GM18498 (cell line): ENCODE data around the gene HS6ST2.

Source experiments
- ATAC-seq: cut with Tn5 transposase; IDR thresholded peaks from one replicate; pipeline ENCODE4 v1.9.1; 2021; ENCODE audit warnings: mild to moderate bottlenecking, moderate library complexity; ENCODE audit not compliant: unreplicated experiment

Gene HS6ST2

DNA sequence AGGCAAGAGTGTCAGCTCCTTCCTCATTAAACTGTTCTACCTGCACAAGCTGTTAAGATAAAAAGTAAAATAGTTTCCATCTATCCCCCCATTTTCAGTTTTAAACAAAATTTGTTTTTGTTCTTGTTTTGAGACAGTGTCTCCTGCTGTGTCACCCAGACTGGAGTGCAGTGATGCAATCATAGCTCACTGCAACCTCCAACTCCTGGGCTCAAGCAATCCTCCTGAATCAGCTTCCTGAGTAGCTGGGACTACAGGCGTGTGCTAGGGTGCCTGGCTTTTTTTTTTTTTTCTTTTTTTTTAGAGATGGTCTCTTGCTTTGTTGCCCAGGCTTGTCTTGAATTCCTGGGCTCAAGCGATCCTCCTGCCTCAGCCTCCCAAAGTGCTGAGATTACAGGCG lies 105.4 kb downstream of the HS6ST2 start:
- no peak for ATAC-seq

- ATAC-seq: no peak
Measured at GRCh38 chrX:132848296-132848970, 110.0 kb downstream of the HS6ST2 start.

GRCh38 chrX:132843363-132843762 lies 115.1 kb downstream of the HS6ST2 start:
- no peak for ATAC-seq

GRCh38 chrX:132842460-132843238 lies 115.8 kb downstream of the HS6ST2 start:
- ATAC-seq: no peak

DNA sequence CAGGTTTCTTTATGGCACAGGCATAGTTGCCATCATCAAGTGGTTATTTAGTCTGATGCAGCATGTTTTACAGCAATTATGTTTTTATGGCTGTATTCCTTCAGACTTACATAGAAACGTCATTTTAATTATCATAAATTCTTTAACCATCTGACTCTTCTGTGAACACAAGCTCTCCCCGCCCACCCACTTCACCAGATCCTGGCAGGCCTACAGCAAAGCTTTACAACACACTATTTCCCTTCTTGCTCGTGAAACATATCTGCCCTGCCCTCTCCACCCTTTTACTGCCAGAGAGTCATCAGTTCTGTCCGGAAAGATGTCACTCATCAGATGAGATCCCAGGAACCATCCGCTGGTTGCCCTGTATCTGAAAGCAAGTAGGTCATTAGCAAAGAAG lies 120.5 kb downstream of the HS6ST2 start:
- no peak for ATAC-seq

DNA sequence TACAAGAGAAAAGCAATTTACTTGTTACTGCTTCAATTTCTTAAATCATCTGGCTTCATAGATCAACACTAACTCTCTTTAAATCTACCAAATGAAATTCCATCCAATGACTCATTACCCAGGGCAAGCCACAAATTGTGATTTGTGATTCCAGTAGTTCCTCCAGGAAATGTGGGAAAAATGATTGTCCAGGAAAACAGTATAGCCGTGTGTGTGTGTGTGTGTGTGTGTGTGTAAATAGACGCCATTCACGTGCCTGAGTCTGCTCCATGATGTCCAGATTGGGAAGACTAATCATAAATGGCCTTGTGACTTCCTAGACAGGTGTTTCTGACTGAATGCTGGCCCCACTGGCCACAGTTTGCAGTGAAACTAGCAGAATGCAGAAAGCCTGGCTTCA lies 121.3 kb downstream of the HS6ST2 start:
- ATAC-seq: no peak

DNA sequence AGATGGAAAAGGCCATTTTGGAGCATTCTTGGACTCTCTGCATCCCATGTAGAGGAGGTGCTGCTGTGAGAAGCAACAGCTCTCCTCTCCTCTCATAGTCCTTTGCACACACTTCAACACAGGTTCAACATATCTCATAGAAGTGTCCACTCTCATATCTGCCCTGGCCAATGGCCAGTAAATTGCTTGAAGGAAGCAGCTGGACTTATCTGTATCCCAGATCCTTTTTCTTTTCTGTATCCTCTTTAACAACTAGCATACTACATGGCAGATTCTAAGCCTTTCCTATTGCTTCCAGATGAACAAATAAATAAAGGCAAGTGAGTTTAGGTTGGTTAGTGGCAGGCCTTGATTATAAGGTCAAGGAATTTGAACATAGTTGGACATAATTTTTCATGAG lies 122.0 kb downstream of the HS6ST2 start:
- ATAC-seq: no peak

DNA sequence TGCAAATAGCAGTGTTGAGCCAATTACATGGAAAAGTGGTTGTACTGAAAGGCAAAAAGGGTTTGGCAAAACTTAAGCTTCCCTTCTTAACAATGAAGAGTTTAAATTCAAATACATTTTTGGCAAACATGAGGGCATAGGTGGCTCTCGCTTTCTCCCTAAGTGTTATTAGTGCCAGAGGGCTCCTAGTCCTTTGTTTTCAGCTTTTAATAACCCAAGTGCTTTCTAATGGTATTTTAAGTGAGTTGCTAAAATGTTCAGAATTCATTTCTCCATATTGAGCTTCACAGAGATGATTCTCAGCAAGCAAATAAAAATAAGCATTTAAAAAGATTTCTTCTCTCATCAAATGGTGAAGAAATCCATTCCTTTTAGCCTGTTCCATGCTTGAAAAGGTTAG lies 123.7 kb downstream of the HS6ST2 start:
- ATAC-seq: no peak

DNA sequence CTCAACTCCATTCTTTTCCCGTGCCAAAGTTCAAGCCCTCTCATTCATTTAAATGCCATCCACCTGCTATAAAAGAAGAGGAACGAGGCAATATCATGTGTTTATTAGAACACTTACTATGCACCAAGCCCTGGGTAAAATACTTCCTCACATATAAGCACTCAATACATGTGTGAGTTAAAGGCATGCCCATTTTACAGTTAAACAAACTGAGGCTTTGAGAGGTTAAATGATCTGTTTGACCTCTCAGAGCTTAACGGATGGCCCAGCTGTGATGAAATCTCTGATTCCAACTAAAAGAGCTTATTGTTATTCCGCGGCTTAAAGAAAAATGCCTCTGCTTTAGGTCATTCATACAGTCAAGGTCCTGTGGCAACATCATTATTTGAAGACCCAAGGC lies 124.3 kb downstream of the HS6ST2 start:
- ATAC-seq: no peak

- no peak for ATAC-seq
Measured at GRCh38 chrX:132833373-132833772, 125.1 kb downstream of the HS6ST2 start.

GRCh38 chrX:132831336-132831973 lies 127.0 kb downstream of the HS6ST2 start:
- ATAC-seq: no peak

- ATAC-seq: no peak
Measured at GRCh38 chrX:132822634-132823012, 135.8 kb downstream of the HS6ST2 start.

- no peak for ATAC-seq
Measured at GRCh38 chrX:132821974-132822633, 136.3 kb downstream of the HS6ST2 start.

- ATAC-seq: no peak
Measured at GRCh38 chrX:132820675-132821074, 137.8 kb downstream of the HS6ST2 start.

- ATAC-seq: no peak
Measured at GRCh38 chrX:132819711-132820264, 138.6 kb downstream of the HS6ST2 start.

GRCh38 chrX:132818638-132819037 lies 139.8 kb downstream of the HS6ST2 start:
- no peak for ATAC-seq

GRCh38 chrX:132815643-132816042 lies 142.8 kb downstream of the HS6ST2 start:
- no peak for ATAC-seq

- ATAC-seq: no peak
Measured at GRCh38 chrX:132810964-132811712, 147.3 kb downstream of the HS6ST2 start.

DNA sequence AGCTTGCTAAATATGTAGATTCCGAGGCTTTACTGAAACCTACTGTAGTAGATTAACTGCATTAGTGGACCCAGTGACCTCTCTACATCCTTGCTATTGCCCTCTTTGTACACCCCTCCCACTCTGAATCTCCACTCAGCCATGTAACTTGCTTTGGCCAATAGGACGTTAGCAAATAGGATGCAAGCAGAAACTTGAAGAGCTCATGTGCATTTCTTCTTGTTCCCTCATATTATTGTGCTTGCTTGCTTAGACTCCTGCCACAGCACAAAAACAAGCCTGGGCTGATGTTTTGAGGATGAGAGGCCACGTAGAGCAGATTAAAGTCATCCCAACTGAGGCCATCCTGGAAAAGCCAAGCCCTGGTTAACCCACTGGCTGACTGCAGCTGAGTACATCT lies 147.9 kb downstream of the HS6ST2 start:
- ATAC-seq: no peak

DNA sequence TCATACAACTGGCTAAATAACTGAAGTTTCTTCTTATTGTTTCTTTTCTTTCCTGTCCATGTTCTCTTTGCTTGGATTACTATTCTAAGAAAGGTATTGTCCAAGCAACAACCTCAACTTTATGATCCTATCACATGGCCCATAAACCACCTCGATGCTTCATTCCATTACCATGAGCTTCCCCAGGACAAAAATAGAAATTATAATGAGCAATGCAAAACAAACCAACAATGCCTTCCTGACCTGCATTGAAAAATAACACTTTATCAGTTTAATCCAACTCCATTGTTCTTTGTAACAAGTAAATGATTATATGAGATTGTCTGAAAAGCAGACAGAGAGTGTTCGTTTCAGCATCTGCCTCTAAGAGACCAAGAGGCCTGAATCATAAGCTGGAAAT lies 148.8 kb downstream of the HS6ST2 start:
- ATAC-seq: no peak
